CD4-positive, alpha-beta T cell treated with Interleukin-6 for 4 hours (primary cell): ENCODE data around the gene EEF1A2.
"Not testable (repeated sequence)": the region's sequence is repeated elsewhere in the genome, so short reads cannot be mapped to it uniquely, and the experiment has no call there.

Experiments used
- DNase-seq: peaks from one replicate; pipeline ENCODE4 v3.0.0-alpha.2; 2020; ENCODE audit warnings: mixed read lengths

The EEF1A2 gene

DNA sequence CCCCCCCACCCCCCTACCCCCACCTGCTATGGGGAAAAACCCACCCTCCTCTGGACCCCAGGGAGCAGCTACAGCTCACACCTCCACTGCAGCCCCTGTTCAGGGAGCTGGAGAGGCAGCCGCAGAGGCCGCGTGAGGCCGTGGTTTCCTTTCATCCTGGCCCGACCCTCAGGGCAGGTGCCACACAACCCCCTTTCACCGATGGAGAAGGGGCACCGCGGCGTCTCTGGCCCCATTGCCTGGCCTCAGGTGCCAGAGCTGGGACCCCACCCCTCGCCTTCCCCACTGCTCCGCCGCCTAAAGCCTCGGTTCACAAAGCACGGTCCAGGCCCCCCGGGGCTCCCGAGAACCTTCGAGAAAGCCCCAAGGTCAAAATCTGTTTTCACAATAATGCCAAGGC is 14.6 kb downstream of the EEF1A2 start:
- no peak for DNase-seq

DNA sequence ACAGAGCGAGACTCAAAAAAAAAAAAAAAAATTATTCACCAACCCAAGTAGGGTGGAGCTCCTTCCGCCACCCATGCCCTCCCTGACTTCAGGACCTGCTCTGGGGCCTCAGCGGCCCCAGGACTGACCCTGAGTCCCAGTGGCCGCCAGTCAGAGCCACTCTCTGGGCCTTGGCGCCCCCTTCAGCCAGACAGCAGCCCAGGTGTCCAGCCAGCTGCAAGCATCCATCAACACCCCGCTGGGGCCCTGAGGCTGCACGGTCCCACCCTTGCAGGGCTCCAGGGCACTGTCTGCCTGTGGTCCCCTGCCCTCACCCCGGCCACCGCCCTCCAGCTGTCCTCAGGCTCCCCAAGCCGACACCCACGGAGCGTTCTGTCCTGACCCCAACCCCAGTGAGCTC is 15.0 kb downstream of the EEF1A2 start:
- no peak for DNase-seq

DNA sequence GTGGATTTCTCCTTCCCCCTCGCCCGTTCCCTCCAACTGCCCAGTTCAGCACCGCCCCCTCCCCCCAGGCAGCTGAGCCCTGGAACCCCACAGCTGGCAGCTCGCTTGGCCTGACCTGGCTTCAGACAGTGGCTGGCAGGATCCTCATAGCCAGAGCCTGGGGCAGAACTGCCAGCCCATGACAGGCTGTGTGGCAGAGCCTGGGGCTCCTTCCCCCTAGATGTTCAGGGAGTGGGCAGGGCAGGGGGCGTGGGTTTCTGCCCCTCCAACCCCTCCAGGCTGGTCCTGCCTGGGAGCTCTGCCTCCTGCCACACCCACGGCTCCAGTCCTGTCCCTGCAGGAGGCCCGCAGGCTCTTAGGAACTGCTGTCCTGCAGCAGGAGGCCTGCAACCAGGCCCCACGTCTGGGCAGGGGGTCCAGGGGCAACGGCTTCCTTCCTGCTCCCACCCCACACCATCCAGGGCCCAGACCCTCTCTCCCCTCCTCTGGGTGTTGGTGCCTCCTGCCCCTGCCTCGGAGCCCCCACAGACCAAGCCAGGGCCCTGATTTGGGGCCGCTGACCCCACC is 16.8 kb downstream of the EEF1A2 start:
- DNase-seq: no peak

DNA sequence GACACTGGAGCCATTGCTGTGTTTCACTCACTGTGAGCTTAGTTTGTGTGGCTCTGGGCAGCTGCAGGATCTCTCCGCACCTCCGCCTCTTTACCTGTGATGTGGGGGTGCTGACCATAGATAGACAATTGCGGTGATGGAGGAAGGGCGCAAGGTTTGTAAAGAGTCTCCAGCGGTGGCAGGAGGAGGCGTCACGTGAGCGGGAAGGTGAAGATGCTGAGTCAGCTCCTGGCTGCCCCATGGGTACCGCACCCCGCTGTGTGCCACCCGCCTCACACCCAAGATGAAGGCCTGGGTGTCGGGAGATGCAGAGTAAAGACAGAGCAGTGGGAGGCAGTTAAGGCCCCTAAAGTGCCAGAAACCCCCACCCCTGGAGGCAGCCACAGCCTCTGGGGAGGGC is 17.4 kb downstream of the EEF1A2 start:
- DNase-seq: no peak

DNA sequence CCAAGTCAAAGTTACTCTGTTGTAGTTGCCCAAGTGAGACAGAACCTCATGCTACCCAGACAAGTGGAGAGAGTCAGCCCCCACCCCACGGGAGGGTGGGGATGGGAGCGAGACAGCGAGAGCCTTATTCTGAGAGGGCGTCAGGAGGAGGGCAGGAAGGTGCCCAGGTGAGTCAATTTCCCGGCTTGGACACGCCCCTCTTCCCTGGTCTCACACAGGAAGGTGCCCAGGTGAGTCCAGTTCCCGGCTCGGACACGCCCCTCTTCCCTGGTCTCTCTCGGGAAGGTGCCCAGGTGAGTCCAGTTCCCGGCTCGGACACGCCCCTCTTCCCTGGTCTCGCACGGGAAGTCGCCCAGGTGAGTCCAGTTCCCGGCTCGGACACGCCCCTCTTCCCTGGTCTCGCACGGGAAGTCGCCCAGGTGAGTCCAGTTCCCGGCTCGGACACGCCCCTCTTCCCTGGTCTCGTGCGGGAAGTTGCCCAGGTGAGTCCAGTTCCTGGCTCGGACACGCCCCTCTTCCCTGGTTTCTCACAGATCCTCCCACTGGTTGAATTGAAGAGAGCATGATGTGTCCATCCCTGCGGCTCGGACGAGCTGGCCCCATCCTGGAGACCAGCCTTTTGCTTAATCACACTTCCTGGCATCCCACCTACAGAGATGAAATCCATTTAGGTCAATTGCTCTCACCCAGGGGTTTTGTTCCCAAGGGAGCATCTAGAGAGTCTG is 19.0 kb downstream of the EEF1A2 start:
- DNase-seq: not testable (repeated sequence)

DNA sequence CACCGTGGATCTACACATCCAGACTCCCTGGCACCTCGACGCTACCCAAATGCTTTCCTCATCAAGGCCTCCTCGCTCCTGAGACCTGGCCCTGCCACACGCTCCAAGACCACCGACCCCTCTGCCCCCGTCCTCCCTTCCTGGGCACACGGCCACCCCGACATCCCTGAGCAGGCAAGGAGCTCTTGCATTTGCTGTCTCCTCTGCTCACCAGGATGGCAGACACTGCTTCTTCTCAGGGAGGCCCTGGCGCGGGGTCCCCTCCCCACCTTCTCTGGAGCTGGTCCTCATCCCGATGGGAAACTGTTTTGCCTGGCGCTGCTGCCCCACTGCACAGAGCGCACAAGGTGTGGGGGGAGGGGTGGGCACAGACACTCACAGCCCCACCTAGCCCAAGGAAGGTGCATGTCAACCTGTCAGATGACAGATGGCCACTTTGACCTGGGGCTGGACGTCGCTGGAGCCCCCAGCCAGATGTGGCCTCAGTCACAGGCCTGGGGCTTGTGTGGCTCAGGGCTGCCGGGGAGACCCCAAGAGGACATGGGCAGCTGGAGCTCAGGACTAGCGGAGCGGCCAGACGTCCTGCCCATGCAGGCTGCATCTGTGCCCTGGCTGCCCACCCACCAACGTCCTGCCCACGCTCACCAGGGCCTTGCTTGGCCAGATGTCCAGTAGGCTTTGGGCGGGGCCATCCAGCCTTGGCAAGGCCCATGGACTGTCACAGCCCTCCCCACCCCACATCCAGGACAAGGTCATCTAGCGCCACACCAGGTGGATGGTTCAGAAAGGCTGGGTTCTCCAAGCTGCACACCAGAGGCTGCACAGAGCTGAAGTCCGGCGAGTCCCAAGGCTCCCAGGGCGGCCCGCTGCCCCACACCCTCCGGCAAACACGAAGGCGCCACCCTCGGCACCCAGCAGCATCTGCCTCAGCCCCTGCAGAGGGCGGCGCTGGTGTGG is 20.3 kb downstream of the EEF1A2 start:
- DNase-seq: no peak

DNA sequence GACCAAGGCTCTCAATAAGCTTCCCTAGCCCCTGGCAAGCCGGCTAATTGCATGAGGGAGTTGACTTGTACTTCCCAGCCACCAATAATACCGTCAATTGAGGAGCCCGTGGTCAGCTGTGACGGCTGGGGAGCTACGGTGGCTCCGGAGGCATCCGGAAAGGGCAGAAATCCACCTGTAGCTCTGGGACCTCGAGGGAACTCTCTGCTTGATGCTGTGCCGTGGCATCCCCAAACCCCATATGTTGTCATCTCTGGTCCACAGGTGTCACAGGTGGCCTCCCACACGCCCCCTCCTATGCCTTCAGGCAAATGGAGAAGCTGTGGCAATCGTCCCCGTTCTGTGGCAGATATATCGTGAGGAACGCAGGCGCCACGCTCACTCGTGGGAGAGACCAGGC is 20.9 kb downstream of the EEF1A2 start:
- DNase-seq: no peak

DNA sequence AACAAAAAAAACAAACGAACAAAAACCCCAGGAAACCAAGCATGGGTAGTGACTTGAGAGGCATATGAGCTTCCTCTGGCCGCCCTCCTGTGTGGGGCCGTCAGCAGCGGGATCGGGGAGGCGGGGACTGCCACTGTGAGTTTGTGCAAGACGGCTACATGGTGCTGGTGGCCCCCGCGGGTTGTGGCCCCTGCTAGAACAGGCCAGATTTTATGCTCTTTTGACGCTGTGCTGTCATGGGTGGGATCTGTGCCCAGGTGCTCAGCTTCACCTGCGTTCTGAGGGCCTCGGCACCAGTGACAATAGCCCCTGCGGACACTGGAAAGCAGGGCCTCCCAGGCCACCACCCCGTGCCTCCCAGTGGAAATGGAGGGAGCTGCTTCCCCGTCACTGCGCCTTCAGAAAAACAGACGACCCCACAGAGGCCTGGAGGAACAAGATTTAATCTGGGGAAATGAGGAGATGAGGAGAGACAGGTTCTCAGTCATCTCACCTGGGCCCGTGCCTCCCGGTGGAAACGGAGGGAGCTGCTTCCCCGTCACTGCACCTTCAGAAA is 21.7 kb downstream of the EEF1A2 start:
- no peak for DNase-seq

DNA sequence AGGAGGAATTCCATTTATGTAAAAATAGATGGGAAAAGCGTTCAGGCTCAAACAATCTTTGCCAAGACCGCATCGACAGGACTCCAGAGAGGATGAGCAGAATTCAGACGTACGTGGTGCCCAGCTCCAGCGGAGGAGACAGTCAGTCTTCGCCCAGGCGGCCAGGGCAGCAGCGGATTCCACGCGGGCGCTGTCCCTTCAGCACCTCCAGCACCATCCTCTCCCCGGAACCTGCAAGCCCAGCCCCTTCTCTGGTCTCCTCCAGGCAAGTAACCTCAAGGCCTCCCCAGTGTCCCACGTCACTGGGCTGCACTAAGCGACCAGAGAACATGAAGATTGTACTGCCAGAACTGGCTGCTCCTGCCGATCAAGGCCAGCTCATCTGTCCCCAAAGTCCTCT is 23.7 kb downstream of the EEF1A2 start:
- DNase-seq: no peak

DNA sequence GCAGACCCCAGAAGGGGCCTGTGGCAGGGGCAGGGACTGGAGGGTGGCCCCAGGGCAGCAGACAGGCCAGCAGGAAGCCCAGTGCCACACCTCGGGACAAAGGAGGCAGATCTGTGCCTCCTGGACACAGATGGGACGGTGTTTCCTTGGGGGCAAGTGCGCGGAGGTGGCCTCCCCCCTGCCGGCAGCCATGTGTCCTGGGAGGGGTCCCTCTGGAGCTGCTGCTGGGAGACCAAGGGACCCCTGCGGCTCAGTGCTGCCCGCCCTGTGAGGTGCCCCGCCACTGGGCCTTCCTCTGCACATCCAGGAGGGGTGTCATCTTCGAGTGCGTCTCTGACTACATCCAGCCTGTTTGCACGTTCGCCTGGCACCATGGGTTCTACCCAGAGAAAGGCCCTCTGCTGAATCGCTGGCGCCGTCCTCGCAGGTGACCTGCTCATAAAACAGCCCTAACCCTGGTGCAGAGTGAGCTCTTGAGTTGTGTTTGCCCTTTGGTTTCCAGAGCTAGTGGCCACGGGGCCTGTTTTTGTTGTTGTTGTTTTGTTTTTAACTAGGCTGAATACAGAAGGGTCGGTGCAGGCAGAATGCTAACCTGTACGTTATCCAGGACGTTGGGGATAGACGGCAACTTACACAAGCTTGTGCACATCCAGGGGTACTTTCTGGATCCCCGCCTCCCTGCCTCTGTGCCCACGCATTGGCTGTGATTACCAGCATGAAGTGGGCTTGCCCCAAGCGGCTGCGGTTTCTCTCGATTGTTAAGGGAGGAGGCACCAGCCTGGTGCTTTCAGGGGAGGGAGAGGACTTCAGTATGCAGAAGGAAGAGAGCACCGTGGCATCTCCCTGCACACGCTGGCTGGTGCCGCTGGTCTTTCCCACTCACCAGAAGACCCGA is 25.1 kb downstream of the EEF1A2 start:
- DNase-seq: no peak

DNA sequence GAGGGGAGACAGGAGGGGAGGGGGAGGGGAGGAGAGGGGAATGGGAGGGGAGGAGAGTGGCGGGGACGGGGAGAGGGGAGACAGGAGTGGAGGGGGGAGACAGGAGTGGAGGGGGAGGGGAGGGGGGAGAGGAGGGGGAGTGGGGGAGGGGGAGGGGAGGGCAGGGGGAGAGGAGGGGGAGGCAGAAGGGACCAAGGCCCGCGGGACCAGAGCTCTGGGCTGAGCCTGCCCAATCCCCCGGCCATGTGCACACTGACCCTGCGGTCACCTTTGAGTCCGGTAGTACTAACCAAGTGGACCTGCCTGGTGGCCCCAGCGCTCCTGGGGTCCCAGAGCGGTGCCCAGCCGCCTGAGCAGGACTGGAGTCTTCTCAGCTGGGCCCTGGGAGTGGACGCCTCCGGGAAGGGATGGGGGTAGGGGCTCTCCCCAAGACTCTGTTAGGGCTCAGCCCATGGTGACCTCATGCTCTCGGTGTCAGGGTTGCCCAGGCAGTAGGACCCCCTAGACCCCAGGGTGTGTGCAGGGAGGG is 26.0 kb downstream of the EEF1A2 start:
- no peak for DNase-seq

DNA sequence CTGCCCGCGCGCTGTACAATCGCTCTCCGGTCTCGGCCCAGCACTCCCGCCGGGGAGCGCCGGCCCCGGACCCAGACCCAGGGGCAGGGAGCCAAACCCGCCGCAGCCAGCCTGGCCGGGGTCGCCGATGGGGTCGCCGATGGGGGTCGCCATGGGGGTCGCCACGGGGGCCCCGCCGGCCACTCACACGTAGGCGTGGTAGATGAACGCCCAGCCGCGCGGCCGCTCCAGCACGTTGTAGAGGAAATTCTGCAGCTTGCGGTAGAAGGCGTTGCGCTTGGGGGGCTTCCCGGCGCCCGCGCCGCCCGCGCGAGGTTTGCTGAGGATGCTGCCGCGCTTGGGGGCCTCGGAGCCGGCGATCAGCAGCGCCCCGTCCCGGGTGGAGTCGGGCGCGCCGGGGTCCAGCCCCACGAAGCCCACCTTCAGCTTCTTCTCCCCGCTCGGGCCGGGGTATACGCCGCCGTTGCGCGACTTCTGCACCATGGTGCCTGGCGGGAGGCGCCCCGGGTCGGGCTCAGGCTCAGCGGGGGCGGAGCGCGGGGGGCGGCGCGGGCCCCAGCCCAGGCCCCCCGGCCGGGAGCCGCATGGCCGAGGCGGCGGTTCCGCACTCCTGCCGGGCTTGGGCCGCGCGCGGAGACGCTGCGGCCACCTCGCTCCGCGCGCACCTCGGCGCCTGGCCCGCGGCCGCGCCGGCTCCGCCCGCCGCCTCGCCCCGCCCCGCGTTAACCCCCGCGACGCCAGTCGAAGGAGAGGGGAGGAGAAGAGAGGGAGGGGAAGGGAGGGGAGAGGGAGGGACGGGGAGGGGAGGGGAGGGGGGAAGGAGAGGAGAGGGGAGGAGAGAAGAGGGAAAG is 26.7 kb downstream of the EEF1A2 start, which contains the start of gene KCNQ2:
TSS of gene KCNQ2 (minus strand) at position 675 of the 851 bp plus-strand sequence. CDS start at position 483, 192 bp downstream.
- no peak for DNase-seq

DNA sequence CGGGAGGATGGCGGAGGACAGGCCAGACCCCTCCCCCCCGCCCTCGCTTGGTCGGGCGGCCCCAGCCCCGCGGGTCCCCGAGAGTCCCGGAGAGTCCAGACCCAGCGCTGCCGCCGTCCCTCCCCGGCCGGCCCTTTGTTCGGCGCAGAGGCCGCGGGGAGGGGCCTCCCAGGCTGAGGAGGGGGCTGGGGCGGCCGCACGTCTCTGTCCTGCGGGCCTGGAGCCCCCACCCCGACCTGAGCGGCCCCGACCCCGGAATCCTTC is 27.2 kb downstream of the EEF1A2 start:
- DNase-seq: no peak

DNA sequence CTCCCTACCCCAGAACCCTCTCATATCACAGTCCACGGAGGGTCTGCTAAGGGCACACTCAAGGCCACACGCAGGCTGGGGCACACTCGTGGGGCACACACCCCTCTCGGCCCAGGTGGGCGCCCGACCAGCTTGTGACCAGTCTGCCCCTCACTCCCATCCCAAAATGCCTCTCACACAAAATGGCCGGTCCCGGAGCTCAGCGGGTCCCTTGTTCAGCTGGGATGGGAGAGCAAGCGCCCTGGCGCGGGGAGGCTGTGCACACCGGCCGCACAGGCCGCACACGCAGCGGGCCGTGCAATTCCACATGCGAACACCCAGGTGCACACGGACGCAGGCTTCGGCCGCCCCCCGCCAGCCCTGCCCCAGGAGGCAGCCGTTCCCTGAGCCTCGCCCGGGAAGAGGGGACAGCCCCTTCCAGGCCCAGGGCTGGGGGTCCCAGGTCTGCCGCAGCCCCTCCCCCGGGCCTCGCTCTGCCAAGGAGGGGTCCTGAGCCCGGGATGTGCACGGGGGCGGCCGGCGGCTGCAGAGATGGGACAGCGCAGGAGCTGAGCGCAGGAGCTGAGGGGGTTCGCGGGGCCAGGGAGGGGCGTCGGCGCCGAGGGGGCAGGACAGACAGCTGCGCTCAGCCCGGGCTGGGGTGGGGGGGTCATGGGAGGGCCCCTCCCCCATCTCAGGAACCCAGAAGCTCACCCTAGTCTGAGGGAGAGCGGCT is 27.7 kb downstream of the EEF1A2 start:
- no peak for DNase-seq

DNA sequence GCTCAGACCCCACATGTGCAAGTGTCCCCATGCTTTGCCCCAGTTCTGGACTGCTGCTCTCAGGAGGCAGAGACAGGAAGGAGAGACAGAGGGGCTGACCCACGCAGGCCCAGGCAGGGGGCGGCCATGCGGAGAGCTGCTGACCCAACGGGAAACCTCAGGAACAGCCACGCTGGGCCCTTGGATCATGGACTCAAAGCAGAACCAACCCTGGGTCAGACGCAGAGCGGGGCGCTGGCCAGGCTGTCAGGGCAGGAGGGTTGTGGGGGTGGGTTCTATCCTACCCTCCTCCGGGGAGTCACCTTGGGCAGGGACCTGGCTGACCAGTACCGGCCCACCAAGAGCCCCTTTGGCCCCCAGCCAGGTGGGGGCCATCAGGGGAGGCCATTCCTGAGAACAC is 28.5 kb downstream of the EEF1A2 start:
- no peak for DNase-seq

DNA sequence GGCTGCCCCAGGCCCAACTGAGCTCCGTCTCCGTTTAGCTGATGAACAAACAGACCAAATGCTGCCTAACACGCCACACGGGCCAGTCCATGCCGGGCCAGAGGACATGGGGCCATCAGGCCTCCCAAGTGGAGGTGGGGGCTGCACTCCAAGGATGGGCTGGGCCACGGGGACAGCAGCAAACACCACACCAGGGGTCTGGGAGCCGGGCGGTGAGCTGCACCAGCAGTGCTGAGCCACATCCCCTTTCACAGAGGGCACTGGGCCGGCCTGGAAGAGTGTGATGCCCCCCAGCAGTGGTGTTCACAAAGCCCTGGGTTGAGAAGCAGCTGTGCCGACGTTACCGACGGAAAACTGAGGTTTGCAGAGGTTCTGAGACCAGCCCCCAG is 29.2 kb downstream of the EEF1A2 start:
- DNase-seq: no peak

DNA sequence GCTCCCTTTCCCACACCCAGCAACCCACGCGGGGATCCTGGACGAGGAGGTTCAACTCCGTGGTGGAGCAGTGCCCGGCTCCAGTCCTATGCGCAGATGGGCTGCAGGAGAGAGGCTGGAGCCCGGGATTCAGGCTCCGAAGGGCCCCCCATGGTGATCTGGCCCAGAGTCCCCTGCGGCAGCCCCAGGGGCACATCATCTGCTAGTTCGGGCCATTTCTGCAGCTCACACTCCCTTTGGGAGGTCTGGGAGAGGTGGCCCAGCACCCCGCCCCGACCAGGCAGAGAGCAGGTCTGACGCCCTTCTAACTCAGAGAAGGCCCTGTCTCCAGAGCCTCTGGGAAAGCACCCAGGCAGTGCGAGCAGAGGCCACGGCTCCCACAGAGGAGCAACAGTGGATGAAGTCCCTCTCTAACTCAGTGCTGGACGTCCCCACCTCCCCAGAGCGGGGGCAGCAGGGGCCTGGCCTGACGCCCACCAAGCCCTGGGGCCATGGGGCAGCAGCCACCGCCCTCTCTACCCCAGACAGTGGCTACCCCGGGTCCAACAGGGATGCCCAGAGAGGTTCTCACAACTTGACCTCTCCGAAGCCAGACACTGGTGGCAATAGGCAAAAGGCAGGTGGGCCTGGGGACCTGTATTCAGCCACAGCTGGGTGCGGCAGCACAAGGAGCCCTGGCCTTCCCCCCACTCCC is 29.7 kb downstream of the EEF1A2 start:
- DNase-seq: no peak

DNA sequence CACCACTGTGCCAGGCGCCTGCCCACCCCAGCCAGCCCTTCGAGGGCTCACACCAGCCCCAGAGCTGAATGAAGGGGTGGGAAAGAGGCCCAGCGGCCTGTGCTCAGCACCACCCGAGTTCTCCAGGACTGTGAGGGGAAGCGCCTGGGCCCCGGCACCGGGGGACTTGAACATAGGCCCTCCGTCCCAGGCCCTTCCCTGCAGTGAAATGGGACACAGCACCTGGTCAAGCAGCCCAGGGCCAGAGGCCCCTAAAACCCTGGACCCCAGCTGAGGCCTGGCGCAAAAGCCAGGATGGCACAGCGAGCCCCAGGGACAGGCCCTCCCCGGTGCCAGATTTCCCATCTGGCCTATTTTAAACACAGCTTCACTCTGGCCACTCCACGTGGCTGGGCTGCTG is 30.5 kb downstream of the EEF1A2 start:
- no peak for DNase-seq

DNA sequence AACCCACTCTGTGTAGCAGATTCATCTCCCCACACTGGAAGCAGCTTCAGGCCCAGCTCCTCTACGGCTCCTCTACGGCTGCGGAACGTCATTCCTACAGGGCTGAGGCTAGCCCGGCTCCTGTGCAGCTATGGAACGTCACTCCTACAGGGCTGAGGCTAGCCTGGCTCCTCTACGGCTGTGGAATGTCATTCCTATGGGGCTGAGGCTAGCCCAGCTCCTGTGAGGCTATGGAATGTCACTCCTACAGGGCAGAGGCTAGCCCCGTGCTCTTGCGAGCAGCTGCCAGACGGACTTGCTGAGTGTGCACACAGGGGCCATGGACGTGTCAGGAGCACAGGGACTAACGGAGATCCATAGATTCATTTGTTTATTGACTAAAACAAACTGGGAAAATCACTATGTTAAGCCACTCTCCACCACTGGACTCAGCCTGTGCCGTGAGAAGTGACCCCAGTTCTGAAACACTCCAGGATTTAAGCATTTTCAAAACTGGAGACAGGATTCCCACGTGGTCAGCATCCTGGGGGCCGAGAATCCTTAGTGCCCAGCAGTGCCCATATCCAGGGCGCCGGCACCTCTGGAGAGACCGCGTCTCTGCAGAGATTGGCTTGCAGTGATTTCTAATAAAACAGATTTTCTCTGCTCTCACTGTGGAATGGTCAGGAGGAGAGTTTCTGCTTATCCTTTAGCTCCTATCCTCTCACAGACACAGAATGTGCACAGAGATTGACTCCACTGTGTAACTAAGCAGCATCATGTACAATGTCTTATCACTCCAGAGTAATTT is 31.4 kb downstream of the EEF1A2 start:
- no peak for DNase-seq
